HEK293T (cell line): ENCODE results near the gene CLOCK.

Source experiments
- ARNT ChIP-seq: fragments of 450-650 bp; IDR thresholded peaks from 2 replicates; pipeline ENCODE4 v1.6.1; 2017; ENCODE audit warnings: mild to moderate bottlenecking
- BHLHE40 ChIP-seq: fragments of 450-650 bp; IDR thresholded peaks from 2 replicates; pipeline ENCODE4 v1.6.1; 2016; ENCODE audit warnings: mild to moderate bottlenecking, moderate library complexity, borderline replicate concordance
- ELF4 ChIP-seq: fragments of 450-650 bp; IDR thresholded peaks from 2 replicates; pipeline ENCODE4 v1.6.1; 2017; ENCODE audit warnings: antibody characterized with exemption
- FOXA1 ChIP-seq: fragments of 450-650 bp; IDR thresholded peaks from 2 replicates; pipeline ENCODE4 v1.6.1; 2016; ENCODE audit warnings: mild to moderate bottlenecking
- FOXK2 ChIP-seq: fragments of 450-650 bp; IDR thresholded peaks from 2 replicates; pipeline ENCODE4 v1.6.1; 2016; ENCODE audit warnings: mild to moderate bottlenecking
- FOXM1 ChIP-seq: fragments of 450-650 bp; IDR thresholded peaks from 2 replicates; pipeline ENCODE4 v1.6.1; 2017; ENCODE audit warnings: mild to moderate bottlenecking, borderline replicate concordance
- HDGF ChIP-seq: fragments of 450-650 bp; IDR thresholded peaks from 2 replicates; pipeline ENCODE4 v1.6.1; 2017; ENCODE audit warnings: antibody characterized with exemption, borderline replicate concordance
- NFRKB ChIP-seq: fragments of 450-650 bp; IDR thresholded peaks from 2 replicates; pipeline ENCODE4 v1.6.1; 2016; ENCODE audit warnings: mild to moderate bottlenecking, moderate library complexity
- SP1 ChIP-seq: fragments of 450-650 bp; IDR thresholded peaks from 2 replicates; pipeline ENCODE4 v1.6.1; 2017
- SUZ12 ChIP-seq: fragments of 450-650 bp; IDR thresholded peaks from 2 replicates; pipeline ENCODE4 v1.6.1; 2016; ENCODE audit warnings: mild to moderate bottlenecking
- TF ChIP-seq, protein P1 (sequence below): fragments of 450-650 bp; IDR thresholded peaks from 2 replicates; pipeline ENCODE4 v1.6.1; 2016

DNA sequence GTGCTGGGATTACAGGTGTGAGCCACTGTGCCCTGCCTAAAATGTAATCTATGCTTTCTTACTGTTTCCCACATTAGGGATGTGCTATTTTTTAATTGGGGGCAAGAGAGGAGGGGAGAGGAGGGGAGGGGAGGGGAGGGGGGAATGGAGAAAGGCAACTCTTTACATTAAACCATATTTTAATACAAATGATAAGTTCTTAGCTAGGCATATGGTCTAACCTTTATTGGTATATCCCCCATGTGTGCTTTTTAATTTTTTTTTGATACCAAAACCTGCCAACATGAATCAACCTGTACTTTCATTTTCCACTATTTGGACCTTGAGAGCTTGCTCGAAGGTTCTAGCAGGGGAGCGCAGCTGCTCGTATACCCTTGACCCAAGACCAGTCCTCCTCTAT lies 6.4 kb downstream of the CLOCK start:
- TF ChIP-seq FOXA1 (no peak), BHLHE40 (no peak), ELF4 (no peak), SP1 (no peak), SUZ12 (no peak), FOXM1 (no peak), HDGF (no peak), ARNT (no peak), FOXK2 (no peak), NFRKB (no peak)
- TF ChIP-seq, protein P1, sequence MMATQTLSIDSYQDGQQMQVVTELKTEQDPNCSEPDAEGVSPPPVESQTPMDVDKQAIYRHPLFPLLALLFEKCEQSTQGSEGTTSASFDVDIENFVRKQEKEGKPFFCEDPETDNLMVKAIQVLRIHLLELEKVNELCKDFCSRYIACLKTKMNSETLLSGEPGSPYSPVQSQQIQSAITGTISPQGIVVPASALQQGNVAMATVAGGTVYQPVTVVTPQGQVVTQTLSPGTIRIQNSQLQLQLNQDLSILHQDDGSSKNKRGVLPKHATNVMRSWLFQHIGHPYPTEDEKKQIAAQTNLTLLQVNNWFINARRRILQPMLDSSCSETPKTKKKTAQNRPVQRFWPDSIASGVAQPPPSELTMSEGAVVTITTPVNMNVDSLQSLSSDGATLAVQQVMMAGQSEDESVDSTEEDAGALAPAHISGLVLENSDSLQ: no peak
